ENCODE results near the gene MAIP1.

The MAIP1 gene

DNA sequence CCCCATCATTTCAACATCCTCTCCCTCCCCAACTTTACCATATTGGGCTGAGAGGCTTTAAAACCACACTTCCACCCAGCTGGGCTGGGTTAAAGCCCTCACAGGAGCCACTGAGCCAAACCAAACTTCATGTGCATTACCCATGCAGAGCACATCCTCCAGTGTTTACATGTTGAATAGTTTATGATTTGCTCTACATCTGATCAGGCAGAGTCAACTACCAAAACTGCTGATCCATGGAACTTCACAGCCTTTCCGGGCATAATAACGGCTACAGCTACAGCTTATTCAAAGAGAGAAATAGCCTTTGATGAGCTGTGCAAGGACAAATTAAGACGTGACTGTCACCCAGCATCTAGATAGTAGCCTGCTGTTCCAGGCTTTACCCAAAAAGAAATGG lies 39.0 kb downstream of the MAIP1 start:
- DNase-seq: no peak

DNA sequence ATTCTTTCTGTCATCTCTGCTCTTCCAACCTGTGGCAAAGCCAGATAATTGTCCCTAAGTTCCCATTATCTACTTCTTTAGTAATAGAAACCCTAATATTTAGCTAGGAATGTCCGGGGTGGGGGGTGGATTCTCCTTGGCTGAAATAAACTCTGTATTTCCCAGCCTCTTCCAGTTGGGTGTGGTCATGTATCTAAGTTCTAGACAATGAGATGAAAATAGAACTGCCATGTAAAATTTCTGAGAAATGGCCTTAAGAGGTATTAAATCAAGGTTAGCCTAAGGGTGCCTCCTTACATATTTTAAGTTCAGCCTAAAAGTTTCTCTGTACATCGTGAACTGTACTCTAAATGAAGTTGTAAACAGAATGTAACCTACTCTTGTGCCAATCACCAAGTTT lies 39.5 kb downstream of the MAIP1 start:
- DNase-seq: no peak

GRCh38 chr2:199997296-199997695 lies 41.9 kb downstream of the MAIP1 start:
- DNase-seq: no peak

DNA sequence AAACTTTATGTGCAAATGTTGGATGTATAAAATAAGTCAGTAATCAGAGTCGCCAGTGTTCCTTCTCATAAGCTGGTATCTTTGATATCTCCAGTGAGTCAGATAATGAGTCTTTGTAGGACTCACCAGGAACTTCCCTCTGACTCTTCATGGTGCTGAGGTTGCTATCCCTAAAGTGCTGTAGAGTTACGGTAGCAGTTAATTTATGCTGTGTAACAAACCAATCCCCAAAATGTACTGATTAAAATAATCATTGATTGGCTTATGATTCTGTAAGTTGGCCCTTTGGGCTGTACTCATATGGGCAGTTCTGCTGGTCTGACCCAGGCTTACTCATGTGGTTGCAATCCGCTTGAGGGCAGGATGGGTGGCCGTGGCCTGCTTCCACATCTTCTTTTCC lies 43.8 kb downstream of the MAIP1 start:
- DNase-seq: no peak

DNA sequence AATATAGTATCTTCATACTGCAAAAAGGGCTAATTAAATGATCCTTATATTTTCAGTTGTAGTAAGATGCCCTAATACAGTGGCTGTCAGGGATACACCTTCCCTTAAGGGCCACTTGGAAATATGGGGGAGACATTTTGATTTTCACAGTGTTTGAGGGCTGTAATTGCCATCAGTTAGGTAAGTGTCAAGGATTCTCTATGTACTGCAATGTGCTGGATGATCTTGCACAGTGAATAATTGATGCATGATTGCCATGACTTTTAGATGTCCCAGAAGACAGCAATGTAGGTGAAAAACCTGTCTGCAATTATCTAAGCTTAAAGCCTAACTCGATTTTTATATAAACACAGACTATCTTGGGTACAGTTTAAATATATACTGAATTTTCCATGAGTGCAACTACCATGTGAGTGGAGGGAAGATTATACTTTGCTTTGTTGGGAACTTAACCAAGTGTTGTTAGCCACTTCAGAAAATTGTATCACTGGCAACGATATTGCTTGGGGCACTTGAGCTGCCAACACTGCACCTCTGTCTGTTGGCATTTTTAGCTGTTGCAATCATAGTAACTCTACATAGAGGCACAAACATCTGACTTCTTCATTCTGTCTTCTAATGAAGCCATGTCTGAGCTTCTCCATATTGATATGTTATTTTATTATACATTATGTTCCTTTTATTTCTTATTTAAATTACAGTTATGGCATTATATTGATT lies 45.2 kb downstream of the MAIP1 start:
- DNase-seq: no peak

DNA sequence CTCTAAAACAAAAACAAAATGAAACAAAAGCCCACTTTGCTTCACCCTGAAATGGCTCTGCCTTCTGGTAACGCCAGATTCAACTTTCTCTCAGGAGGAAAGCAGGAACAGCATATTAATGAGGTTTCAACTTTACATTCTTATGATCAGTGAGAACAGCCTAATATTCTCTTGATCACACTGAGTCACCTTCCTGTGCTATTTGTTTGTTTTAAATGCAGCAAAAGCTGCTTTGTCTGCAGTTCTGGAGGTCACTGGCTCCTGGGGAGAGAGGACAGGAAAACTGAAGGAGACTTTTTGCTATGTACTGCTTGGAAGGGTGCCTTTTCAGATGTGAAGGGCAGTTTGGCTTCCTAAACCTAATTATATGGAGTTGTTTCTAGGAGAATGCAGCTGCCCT lies 48.1 kb downstream of the MAIP1 start:
- no peak for DNase-seq

DNA sequence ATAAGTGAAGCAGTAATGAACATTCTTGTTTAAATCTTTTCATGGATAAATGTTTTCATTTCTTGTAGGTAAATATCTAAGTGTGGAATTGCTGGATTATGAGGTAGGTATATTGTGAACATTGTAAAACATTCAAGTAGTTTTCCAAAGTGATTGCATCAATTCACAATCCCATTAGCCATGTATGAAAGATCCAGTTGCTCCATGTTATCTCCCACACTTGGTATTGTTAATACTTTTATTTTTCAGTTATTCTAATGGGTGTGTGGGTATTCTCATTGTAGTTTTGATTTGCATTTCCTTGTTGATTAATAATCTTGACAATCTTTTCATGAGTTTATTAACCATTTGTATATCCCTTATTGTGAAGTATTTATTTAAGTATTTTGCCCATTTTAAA lies 50.3 kb downstream of the MAIP1 start:
- no peak for DNase-seq

- DNase-seq: no peak
These were observed 51.9 kb downstream of the MAIP1 start for GRCh38 chr2:200007306-200007705.

GRCh38 chr2:200012401-200012800 lies 57.0 kb downstream of the MAIP1 start:
- DNase-seq: no peak

Measured in activated naive CD4-positive, alpha-beta T cell (primary cell).